IPS-15b (cell line): ENCODE data around the gene CCL11.
"Not testable (repeated sequence)": the region's sequence is repeated elsewhere in the genome, so short reads cannot be mapped to it uniquely, and the experiment has no call there.

ENCODE experiments used
- H3K27me3 ChIP-seq: one replicate; pipeline ENCODE4 v1.6.1; 2013; ENCODE audit warnings: low read length; ENCODE audit not compliant: control insufficient read depth, insufficient read depth
- H3K36me3 ChIP-seq: one replicate; pipeline ENCODE4 v1.6.1; 2013; ENCODE audit warnings: low read length; ENCODE audit not compliant: control insufficient read depth, insufficient read depth
- H3K4me1 ChIP-seq: one replicate; pipeline ENCODE4 v1.6.1; 2013; ENCODE audit warnings: mild to moderate bottlenecking, low read length; ENCODE audit not compliant: control insufficient read depth, insufficient read depth
- H3K4me3 ChIP-seq: one replicate; pipeline ENCODE4 v1.5.1; 2013; ENCODE audit warnings: low read depth, low read length
- H3K9ac ChIP-seq: one replicate; pipeline ENCODE4 v1.6.1; 2013; ENCODE audit warnings: low read depth, mild to moderate bottlenecking, low read length
- H3K9me3 ChIP-seq: one replicate; pipeline ENCODE4 v1.6.1; 2013; ENCODE audit warnings: mild to moderate bottlenecking, low read length; ENCODE audit not compliant: control insufficient read depth, insufficient read depth

The CCL11 gene

GRCh38 chr17:34314279-34314678, 28.7 kb downstream of the CCL11 start:
- H3K36me3 ChIP-seq = no peaks in the 10 kb centered on the region
- no peaks in the 10 kb centered on the region for H3K27me3 ChIP-seq
- H3K9me3 ChIP-seq = no peaks in the 10 kb centered on the region
- no peaks in the 10 kb centered on the region for H3K4me1 ChIP-seq
- no peak overlapping the region for H3K4me3 ChIP-seq
- H3K9ac ChIP-seq = no peak overlapping the region

- Histone ChIP-seq H3K4me1 (no peaks in the 10 kb centered on the region), H3K4me3 (no peak overlapping the region), H3K9ac (no peak overlapping the region), H3K27me3 (no peaks in the 10 kb centered on the region), H3K36me3 (no peaks in the 10 kb centered on the region), H3K9me3 (no peaks in the 10 kb centered on the region)
These were observed 32.9 kb downstream of the CCL11 start for GRCh38 chr17:34318474-34318873.

- Histone ChIP-seq H3K9me3 (no peaks in the 10 kb centered on the region), H3K4me1 (no peaks in the 10 kb centered on the region), H3K9ac (no peak within 1 kb of the TSS), H3K27me3 (no peaks in the 10 kb centered on the region), H3K4me3 (no peak within 1 kb of the TSS), H3K36me3 (no peaks in the 10 kb centered on the region)
These were observed 33.5 kb downstream of the CCL11 start, which contains the start of gene CCL8 for GRCh38 chr17:34319039-34319483. Gene CCL8, plus strand, starts transcription at chr17:34319435. Its CDS starts 67 bp downstream, at chr17:34319502.

GRCh38 chr17:34321964-34322363, 36.4 kb downstream of the CCL11 start:
- Histone ChIP-seq H3K27me3 (no peaks in the 10 kb centered on the region), H3K36me3 (no peaks in the 10 kb centered on the region), H3K4me3 (no peak overlapping the region), H3K4me1 (no peaks in the 10 kb centered on the region), H3K9ac (no peak overlapping the region), H3K9me3 (no peaks in the 10 kb centered on the region)

GRCh38 chr17:34327580-34327979, 42.0 kb downstream of the CCL11 start:
- not testable (repeated sequence) for H3K9ac ChIP-seq, H3K4me3 ChIP-seq, H3K4me1 ChIP-seq, H3K27me3 ChIP-seq, H3K36me3 ChIP-seq, H3K9me3 ChIP-seq

GRCh38 chr17:34337701-34338100, 52.2 kb downstream of the CCL11 start:
- H3K4me3 ChIP-seq = no peak overlapping the region
- H3K9me3 ChIP-seq = no peaks in the 10 kb centered on the region
- H3K36me3 ChIP-seq = no peaks in the 10 kb centered on the region
- no peaks in the 10 kb centered on the region for H3K27me3 ChIP-seq
- no peak overlapping the region for H3K9ac ChIP-seq
- H3K4me1 ChIP-seq = no peaks in the 10 kb centered on the region
